Non-pigmented ciliary epithelial cell (primary cell): ENCODE results near the gene MN1.

Source experiments
- DNase-seq: peaks from one replicate; pipeline ENCODE4 v3.0.0-alpha.2; 2010; ENCODE audit warnings: low read depth

MN1 gene

GRCh38 chr22:27827604-27828587, 26.3 kb upstream of the MN1 start:
- no peak for DNase-seq

- no peak for DNase-seq
Measured at GRCh38 chr22:27825174-27825573, 23.6 kb upstream of the MN1 start.

GRCh38 chr22:27823221-27823620, 21.7 kb upstream of the MN1 start:
- no peak for DNase-seq

- no peak for DNase-seq
Measured at GRCh38 chr22:27820896-27821866, 19.6 kb upstream of the MN1 start.

GRCh38 chr22:27816552-27816951, 15.0 kb upstream of the MN1 start:
- no peak for DNase-seq

GRCh38 chr22:27815826-27816530, 14.4 kb upstream of the MN1 start:
- no peak for DNase-seq

- DNase-seq = no peak
Measured at GRCh38 chr22:27814993-27815392, 13.4 kb upstream of the MN1 start.

GRCh38 chr22:27811778-27812177, 10.2 kb upstream of the MN1 start:
- no peak for DNase-seq

- DNase-seq = no peak
Measured at GRCh38 chr22:27810609-27811151, 9.1 kb upstream of the MN1 start.

GRCh38 chr22:27809700-27810608, 8.4 kb upstream of the MN1 start:
- no peak for DNase-seq

GRCh38 chr22:27809226-27809603, 7.7 kb upstream of the MN1 start:
- no peak for DNase-seq

GRCh38 chr22:27808451-27809225, 7.1 kb upstream of the MN1 start:
- no peak for DNase-seq

- no peak for DNase-seq
Measured at GRCh38 chr22:27805841-27806240, 4.3 kb upstream of the MN1 start.

GRCh38 chr22:27804470-27805297, 3.1 kb upstream of the MN1 start:
- DNase-seq = no peak

- no peak for DNase-seq
Measured at GRCh38 chr22:27803841-27804415, 2.4 kb upstream of the MN1 start.

GRCh38 chr22:27802346-27803073, 954 bp upstream of the MN1 start:
- no peak for DNase-seq

GRCh38 chr22:27801202-27801615, 347 bp downstream of the MN1 start:
- DNase-seq = no peak
